ENCODE measurements around the gene GYG1. TPM values are rescaled to one million over a fixed set of nuclear protein-coding genes. Genes with fewer than 3 reads are reported as not detected.

The GYG1 gene
- total RNA-seq, 1 experiment from 2014 or later = 28.1 TPM

DNA sequence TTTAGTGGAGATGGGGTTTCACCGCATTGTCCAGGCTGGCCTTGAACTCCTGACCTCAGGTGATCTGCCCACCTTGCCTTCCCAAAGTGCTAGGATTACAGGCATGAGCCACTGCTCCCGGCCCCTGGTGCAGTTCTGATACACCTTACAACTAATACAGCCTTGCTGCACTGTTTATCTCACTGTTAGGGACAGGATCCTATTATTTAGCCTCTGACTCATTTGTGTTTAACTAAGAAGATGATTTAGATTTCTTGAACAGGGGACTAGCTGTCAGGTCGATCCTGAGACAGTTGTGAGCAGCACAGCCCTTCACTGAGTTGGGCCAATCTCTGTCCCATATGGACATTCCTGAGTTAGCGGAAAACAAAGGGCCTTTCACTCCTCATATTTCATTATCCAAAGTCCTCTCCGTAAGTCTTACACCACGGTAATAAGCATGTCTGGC, 19.2 kb downstream of the GYG1 start:
- in situ Hi-C loops (cut with HindIII; ENCODE audit: low pct_unique_long_range_greater_than_20kb, low sequenced_read_pairs) = no loop called here
- no peak for DNase-seq (ENCODE audit: low read depth)

DNA sequence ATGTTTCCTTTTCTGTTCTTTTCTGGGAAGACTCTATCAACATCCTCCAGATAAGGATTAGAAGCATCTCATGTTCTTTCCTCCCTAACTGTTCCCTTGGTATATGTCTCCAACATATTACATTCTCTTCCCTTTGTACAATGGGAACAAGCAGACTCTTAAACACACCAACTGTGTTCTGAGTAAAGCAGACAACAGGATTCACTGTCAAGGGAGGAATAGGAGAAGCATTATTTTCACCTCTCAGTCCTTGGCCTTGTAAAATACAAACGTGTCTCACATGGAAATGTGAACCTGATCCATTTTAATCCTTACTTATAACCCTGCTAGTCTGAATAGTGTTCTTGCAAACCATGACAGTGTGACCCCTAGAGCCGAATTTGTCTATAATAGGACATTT, 19.6 kb downstream of the GYG1 start:
- in situ Hi-C loops (cut with HindIII; ENCODE audit: low pct_unique_long_range_greater_than_20kb, low sequenced_read_pairs) = no loop called here

DNA sequence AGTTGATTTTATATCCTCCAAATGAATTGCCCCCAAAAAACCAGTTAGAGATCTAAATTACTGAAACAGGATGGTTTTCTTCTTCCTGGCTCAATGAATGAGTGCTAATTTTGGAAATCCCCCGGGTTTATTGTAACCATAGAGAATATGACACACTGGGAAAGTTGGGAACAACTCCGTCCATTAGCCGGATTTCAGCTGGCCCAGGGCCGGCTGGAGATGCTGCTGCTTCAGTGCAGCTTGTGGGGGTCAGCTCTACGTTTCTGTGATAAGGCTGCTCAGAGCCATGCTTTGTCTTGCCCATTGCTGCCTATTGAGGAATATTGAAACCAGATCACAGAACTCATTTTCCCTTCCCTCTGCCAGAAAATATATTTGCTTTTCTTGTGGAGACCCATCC, 20.3 kb downstream of the GYG1 start:
- DNase-seq (ENCODE audit: low read depth) = no peak
- in situ Hi-C loops (cut with HindIII; ENCODE audit: low pct_unique_long_range_greater_than_20kb, low sequenced_read_pairs) = no loop called here

More for the DNA sequence above, 19.6 kb downstream of the GYG1 start:
- no peak for DNase-seq (ENCODE audit: low read depth)

DNA sequence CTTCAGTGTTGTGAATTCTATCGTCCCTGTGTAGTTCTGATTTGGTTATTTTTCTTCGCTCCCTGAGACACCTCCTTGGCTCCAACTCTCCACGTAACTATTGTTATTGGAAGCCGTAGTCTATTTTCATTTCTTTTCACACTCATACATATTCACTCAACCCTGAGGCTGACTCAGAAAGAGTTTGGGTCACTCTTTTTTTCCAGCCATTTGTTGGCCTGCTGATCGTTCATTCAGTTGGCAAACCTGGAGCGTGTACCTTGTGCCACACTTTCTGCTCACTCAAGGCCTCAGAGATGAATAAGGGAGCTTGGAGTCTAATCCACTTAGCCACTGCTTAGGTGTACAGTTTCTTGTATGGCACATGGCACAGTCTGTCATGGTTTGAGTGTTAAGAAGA, 22.4 kb downstream of the GYG1 start:
- DNase-seq (ENCODE audit: low read depth) = peak; percentile 72

DNA sequence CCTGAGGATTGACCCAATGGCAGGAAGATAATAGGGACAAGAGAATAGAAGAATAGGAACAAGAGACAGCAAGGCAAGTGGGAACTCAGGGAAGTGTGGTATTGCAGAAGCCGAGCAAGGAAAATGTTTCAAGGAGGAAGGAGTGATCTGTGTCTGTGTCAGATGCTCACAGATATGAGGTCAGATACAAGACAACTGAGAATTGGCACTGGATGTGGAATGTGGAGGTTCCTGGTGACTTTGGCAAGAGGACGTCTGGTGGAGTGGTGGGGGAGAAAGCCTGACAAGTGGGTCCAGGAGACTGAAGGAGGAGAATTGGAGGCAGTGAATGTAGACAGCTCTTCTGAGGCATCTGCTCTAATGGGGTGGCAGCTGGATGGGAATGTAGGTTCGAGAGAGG, 24.1 kb downstream of the GYG1 start:
- no peak for DNase-seq (ENCODE audit: low read depth)

More for the DNA sequence above, 22.4 kb downstream of the GYG1 start:
- in situ Hi-C loops (cut with HindIII; ENCODE audit: low pct_unique_long_range_greater_than_20kb, low sequenced_read_pairs) = no loop called here

DNA sequence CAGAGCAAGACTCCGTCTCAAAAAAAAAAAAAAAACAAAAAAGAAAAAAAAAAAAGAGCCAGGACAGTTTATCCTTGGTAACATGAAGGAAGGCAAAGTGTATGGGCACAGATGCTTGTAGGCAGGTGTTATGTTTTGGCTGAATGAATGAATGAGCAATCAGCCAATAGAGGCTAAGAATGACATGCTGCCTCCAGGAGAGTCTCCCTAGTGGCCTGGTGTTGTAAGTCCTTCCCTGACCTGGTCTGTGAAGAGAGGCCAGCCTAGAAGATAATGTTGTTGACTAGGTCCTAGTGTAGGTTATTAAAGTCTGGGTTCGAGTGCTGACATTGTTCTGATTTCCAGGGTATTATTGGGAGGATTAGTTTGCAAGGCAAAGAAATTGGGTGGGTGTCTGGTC, 24.9 kb downstream of the GYG1 start:
- DNase-seq (ENCODE audit: low read depth) = no peak
- in situ Hi-C loops (cut with HindIII; ENCODE audit: low pct_unique_long_range_greater_than_20kb, low sequenced_read_pairs) = no loop called here

More for the DNA sequence above, 24.1 kb downstream of the GYG1 start:
- in situ Hi-C loops (cut with HindIII; ENCODE audit: low pct_unique_long_range_greater_than_20kb, low sequenced_read_pairs) = no loop called here

DNA sequence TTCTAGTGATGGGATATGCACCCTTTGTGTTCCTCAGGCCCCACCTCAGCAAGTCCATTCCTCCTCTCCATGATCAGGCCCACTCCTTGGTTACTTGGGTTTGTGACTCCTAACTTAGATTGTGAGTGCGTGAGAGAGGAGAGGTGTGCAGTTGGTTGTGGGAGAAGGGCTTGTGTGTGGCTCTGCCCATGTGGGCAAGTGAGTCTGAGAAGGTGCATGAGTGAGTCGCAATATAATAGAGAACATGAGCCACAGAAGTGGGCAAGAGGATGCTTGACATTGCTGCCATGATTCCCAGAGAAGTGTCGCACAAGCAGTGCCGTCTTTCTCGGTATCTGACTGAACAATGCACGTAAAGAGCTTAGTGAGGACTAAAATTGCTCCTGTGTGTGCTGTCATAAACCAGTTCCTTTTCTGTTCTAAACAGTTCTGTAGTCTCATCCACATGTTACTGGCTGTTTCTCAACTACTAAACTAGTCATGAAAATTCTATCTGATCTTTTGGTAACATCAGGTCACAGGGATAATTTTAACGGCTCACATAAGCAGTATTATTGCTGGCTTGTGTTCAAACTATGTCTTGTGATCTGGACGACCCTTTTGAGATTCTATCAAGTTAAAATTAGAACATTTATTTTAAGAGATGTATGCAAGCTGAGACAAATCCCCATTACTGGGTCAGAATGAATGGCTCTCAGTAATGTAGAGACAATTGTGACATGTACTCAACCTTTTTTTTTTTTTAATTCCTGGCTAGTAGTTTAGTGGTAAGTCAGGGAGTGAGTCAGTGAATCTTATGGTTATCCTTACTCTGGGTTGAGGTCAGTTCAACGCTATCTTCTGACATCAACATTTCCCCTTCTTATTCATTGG, 25.6 kb downstream of the GYG1 start:
- in situ Hi-C loops (cut with HindIII; ENCODE audit: low pct_unique_long_range_greater_than_20kb, low sequenced_read_pairs) = no loop called here
- DNase-seq (ENCODE audit: low read depth) = peak; percentile 84

DNA sequence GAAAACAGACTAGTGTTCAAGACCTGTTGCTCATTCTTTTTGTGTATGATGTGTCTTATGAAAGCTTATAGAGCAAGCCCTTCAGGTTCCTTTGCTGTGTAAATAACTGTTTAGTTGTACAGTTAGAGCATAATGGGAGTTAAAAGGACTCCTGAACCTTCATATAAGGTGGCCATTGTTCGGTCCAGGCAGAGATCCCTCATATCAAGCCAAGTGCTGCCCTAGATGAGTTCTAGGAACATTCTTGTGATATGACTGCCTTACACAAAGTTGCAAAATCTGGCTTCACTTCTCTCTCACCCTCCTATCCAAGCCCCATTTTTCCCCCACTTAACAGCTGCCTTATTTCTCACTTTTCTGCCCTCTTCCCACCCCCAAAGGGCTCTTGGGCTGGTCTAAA, 26.9 kb downstream of the GYG1 start:
- DNase-seq (ENCODE audit: low read depth) = no peak
- in situ Hi-C loops (cut with HindIII; ENCODE audit: low pct_unique_long_range_greater_than_20kb, low sequenced_read_pairs) = no loop called here

DNA sequence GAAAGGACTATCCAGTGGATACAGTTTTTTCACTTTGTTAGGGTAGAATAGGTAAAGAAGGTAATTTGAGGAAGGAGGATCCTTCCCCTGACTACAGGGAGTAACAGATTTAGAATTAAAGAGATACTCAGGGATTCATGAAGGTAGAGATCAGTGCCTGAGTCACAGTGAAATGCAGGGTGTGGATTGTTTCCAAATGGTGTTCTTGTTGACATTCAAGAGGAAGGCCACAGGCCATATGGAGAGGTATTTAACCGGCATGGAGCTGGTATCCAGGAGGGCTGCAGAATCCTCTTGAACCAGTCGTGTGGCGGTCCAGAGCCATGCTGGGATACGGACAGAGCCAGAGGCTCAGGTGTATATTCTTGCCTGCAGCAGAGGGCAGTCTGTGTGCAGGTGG, 28.2 kb downstream of the GYG1 start:
- in situ Hi-C loops (cut with HindIII; ENCODE audit: low pct_unique_long_range_greater_than_20kb, low sequenced_read_pairs) = no loop called here
- no peak for DNase-seq (ENCODE audit: low read depth)

DNA sequence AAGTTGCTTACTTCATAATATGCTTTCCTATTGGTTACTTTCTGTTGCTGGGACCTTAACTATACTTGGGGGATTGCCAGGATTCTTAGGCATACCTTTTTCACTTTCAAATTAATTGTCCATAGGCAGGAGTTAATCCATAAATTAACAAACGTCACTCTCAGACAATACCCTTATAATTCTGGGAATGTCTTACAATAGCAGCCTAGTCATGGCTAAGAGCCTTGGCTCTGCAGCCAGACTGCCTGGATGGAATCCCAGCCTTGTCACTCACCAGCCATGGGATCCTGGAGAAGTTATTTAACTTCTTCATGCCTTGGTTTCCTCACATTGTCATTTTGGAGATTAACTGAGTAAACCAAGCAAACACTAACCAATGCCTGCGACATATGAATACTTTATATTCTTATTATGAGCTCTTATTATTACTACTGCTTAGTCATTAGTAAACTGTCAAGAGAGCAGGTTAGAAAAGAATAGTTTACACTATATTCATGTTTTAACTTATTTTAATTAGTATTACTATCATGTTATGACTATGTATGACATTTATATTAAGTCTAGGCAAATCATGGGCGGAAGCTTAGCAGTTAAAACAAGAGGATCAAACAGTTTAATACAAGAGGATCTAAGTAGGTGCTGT, 29.0 kb downstream of the GYG1 start:
- DNase-seq (ENCODE audit: low read depth) = no peak
- in situ Hi-C loops (cut with HindIII; ENCODE audit: low pct_unique_long_range_greater_than_20kb, low sequenced_read_pairs) = no loop called here

DNA sequence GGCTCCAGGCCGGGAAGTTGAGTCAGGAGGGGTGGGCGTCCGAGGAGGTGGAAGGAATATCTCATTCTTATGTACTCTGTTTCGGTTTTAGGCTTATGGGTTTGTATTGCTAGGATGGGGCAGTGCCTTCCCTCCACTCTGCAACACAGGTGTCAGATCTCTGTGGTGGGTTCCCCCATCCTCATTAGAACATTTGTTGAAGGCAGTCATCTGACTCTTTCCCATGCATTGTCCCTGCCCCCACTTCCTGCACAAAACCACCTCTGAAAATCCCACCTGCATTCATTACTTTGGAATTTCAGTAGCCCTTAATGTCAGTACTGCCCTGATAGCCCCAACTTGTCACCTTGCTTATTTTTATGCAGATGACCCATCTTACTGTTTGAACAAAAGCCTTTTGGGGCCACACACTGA, 29.5 kb downstream of the GYG1 start:
- in situ Hi-C loops (cut with HindIII; ENCODE audit: low pct_unique_long_range_greater_than_20kb, low sequenced_read_pairs) = no loop called here
- no peak for DNase-seq (ENCODE audit: low read depth)

DNA sequence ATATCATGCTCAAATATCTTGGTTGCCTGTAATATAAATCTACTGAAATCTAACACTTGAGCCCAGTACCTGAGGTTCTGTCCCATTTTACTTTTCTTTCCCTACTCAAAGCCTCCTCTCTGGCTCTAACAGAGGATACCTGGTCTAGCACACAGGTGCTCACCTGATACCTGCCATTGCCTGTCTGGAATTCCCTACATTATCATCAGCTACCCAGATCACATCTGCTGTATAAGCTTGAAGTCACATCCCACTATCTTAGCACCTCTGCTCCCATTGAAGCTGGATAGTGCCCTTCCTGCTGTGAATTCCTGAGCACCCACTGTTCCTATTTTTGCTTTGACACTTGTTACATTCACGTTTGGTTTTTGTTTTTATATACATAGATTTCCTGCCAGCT, 30.5 kb downstream of the GYG1 start:
- DNase-seq (ENCODE audit: low read depth) = no peak
- in situ Hi-C loops (cut with HindIII; ENCODE audit: low pct_unique_long_range_greater_than_20kb, low sequenced_read_pairs) = no loop called here

DNA sequence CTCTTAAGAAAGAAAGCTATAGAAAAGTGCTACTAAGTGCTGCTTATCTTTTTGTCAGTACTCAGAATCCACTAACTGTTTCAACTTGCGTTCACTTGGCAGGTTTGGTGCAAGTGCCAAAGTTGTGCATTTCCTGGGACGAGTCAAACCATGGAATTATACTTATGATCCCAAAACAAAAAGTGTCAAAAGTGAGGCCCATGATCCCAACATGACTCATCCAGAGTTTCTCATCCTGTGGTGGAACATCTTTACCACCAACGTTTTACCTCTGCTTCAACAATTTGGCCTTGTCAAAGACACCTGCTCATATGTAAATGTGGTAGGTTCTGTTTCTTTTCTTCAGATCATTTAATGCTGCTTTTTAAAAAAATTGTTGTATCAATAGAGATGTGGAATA, 32.6 kb downstream of the GYG1 start:
- in situ Hi-C loops (cut with HindIII; ENCODE audit: low pct_unique_long_range_greater_than_20kb, low sequenced_read_pairs) = no loop called here
- DNase-seq (ENCODE audit: low read depth) = no peak

DNA sequence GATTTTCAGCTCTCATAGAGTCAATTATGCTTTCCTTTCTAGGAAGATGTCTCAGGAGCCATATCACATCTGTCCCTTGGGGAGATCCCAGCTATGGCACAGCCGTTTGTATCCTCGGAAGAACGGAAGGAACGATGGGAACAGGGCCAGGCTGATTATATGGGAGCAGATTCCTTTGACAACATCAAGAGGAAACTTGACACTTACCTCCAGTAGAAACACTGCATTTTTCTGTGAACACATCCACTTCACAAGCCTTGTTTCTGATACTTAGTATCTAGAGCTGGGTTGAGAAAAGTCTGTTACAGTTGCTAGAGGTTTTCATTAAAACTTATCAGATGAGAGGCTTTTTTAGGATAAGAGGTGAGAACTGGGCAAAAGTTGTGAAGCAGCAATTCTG, 35.4 kb downstream of the GYG1 start:
- in situ Hi-C loops (cut with HindIII; ENCODE audit: low pct_unique_long_range_greater_than_20kb, low sequenced_read_pairs) = no loop called here
- no peak for DNase-seq (ENCODE audit: low read depth)

DNA sequence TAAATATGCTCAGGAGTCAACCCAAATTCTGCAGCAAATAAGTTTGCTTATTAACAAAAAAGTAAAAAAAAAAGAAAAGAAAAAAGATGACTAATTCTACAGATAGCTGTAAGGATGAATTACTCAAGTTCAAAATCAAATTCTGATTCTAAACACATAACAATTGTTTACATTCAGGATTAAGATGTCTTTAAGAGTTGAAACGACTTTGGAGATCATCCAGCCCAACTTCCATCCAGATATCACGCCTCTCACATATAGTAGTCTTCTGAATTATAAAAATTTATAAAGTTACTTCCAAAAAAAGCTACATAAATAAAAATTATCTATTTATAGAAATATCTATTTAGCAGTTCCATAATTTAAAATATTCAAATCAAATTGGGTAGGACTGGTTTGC, 39.8 kb downstream of the GYG1 start:
- no peak for DNase-seq (ENCODE audit: low read depth)

DNA sequence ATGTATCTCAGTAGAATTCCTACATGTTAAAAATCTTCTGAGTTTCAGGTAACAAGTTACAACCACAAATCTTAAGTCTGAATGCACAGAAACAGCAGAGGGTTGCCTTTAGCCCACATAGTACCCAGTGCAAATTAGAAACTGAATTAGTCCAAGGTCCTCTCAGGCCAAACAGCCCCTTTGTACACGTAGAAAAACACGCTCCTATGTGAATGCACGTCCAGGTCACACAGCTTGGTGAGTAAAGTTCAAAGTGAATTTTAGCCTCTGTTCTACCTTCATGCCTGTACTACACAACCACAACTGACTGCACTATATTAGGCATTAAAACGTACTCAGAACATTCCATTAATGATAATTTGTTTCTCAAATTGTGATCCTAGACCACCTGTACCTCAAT, 46.3 kb downstream of the GYG1 start:
- no peak for DNase-seq (ENCODE audit: low read depth)
- in situ Hi-C loops (cut with HindIII; ENCODE audit: low pct_unique_long_range_greater_than_20kb, low sequenced_read_pairs) = no loop called here

More for the DNA sequence above, 39.8 kb downstream of the GYG1 start:
- in situ Hi-C loops (cut with HindIII; ENCODE audit: low pct_unique_long_range_greater_than_20kb, low sequenced_read_pairs) = no loop called here

DNA sequence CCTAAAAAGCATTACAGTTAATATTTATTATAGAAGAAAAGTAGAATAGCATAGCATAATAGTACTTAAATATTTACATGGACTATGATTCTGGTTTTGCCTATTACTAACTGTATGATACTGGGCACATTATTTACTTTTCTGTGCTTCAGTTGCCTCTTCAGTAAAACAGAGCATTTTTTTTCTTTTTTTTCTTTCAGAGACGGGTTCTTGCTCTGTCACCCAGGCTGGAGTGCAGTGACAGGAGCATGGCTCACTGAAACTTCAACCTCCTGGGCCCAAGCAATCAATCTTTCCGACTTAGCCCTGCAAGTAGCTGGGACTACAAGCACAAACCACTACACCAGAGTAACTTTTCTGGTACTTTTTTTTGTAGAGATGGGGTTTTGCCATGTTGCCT, 47.0 kb downstream of the GYG1 start:
- DNase-seq (ENCODE audit: low read depth) = no peak
- in situ Hi-C loops (cut with HindIII; ENCODE audit: low pct_unique_long_range_greater_than_20kb, low sequenced_read_pairs) = no loop called here

DNA sequence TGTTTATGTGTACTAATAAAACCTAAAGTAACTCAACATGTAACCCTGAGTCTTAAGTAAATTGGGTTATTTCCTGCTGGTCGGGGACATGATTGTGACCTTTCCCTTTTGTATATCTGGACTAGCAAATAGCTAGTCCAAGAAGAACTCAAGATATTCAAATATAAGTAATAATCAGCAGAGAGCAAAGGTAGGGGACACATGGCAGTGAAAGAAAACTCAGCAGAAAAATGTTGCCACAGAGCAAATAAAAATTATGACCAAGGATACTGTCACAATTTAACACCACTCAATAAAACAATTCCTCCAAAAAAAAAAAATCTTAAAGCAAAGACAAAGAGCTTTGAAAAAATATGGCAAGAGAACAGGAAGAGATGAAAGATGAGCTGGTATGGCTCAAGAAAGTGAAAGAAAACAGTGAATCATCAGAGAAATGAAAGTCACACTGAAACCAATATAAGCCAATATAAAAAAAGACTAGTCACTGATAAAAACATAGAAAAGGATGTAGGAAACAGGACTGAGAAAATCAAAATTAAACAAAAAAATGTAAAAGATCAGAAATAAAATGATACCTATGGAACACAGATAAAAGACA, 51.5 kb downstream of the GYG1 start:
- in situ Hi-C loops (cut with HindIII; ENCODE audit: low pct_unique_long_range_greater_than_20kb, low sequenced_read_pairs) = no loop called here
- DNase-seq (ENCODE audit: low read depth) = no peak

DNA sequence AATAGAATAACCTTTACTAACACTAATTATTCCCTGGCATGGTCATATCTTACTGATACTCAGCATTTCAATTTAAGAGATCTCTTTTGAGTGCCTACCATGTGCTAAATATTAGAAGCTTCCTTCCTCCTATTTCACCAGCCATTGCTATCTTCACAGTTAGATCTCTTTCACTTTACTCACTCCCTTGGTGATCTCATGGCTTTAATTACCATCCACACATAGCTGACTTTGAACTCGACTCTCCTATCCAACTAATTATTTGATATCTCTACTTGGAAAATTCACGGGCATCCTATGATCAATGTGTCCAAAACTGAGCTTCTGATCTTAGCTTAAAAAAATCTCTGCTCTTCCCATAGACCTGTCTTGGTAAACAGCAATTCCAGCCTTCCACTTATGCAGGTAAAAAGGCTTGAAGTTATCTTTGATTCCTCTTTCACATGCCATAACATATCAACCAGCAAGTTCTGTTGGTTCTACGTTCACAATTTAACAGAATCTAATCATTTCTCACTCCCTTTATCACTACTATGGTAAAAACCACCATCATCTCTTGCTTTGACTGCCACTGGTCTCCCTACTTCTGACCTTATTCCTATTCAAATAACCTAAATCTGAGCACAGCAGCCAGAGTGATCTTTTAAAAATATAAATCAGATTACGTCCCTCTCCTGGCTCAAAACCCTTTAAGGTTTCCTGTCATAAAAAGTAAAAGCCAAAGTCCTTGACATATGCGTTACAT, 53.2 kb downstream of the GYG1 start:
- in situ Hi-C loops (cut with HindIII; ENCODE audit: low pct_unique_long_range_greater_than_20kb, low sequenced_read_pairs) = no loop called here
- DNase-seq (ENCODE audit: low read depth) = no peak
